Measurements from ENCODE around the gene GTF3C4.
"Not testable (repeated sequence)": the region's sequence is repeated elsewhere in the genome, so short reads cannot be mapped to it uniquely, and the experiment has no call there.

GTF3C4 gene

DNA sequence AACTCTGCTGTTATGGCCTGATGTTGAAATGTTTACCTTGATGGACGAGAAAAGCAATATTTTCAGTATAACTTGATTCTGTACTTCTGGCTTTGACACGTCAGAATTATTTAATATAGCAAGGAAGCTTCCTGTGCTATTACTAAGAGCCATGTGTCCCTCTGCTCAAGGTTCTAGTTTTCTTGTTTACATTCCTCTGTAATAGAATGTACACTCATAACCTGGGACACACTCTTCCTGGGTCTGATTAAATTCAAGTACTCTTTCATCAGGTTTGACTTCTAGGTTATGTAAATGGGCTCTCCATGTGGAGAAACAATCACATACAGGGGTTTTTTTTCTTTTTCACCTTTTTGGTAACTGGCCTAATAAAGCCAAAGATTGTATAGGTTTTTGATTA is 33.1 kb downstream of the GTF3C4 start:
- Histone ChIP-seq H3K27me3 (ENCODE audit: insufficient read depth, low read depth, severe bottlenecking) (no peaks in the 10 kb centered on the region), H3K27ac (no peak overlapping the region), H3K4me3 (ENCODE audit: low read depth, low read length) (no peak overlapping the region), H3K36me3 (no peaks in the 10 kb centered on the region), H3K9me3 (ENCODE audit: severe bottlenecking) (peaks cover 8% of the 10 kb centered on the region)
- TF ChIP-seq, protein P1, sequence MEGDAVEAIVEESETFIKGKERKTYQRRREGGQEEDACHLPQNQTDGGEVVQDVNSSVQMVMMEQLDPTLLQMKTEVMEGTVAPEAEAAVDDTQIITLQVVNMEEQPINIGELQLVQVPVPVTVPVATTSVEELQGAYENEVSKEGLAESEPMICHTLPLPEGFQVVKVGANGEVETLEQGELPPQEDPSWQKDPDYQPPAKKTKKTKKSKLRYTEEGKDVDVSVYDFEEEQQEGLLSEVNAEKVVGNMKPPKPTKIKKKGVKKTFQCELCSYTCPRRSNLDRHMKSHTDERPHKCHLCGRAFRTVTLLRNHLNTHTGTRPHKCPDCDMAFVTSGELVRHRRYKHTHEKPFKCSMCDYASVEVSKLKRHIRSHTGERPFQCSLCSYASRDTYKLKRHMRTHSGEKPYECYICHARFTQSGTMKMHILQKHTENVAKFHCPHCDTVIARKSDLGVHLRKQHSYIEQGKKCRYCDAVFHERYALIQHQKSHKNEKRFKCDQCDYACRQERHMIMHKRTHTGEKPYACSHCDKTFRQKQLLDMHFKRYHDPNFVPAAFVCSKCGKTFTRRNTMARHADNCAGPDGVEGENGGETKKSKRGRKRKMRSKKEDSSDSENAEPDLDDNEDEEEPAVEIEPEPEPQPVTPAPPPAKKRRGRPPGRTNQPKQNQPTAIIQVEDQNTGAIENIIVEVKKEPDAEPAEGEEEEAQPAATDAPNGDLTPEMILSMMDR (IDR thresholded peaks at IDR 0.05; ENCODE audit: low read depth, low read length), result no peak
- no peak for DNase-seq

DNA sequence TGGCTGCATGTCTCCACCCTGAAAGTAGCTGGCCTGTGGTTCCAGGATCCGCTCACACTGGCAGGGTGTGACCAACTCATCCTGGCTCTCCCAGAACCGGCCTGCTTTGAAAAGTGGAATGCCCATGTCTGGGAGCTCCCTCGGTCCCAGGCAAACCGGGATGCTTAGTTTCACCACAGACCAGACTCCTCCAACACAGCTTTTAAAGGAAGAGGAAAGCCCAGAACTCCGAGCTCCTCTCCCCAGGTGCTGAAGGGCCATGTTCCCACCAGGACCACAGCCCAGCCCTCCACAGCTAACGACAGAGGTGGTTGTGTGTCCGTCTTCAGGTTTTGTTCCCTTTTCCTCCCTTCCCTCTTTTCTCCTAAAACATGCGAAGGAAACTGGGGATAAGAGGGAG is 38.0 kb downstream of the GTF3C4 start:
- Histone ChIP-seq H3K27ac (no peak overlapping the region), H3K9me3 (ENCODE audit: severe bottlenecking) (peaks cover 3% of the 10 kb centered on the region), H3K27me3 (ENCODE audit: insufficient read depth, low read depth, severe bottlenecking) (no peaks in the 10 kb centered on the region), H3K4me3 (ENCODE audit: low read depth, low read length) (no peak overlapping the region), H3K36me3 (no peaks in the 10 kb centered on the region)
- no peak for DNase-seq
- TF ChIP-seq, protein P1 (IDR thresholded peaks at IDR 0.05; ENCODE audit: low read depth, low read length), result no peak

DNA sequence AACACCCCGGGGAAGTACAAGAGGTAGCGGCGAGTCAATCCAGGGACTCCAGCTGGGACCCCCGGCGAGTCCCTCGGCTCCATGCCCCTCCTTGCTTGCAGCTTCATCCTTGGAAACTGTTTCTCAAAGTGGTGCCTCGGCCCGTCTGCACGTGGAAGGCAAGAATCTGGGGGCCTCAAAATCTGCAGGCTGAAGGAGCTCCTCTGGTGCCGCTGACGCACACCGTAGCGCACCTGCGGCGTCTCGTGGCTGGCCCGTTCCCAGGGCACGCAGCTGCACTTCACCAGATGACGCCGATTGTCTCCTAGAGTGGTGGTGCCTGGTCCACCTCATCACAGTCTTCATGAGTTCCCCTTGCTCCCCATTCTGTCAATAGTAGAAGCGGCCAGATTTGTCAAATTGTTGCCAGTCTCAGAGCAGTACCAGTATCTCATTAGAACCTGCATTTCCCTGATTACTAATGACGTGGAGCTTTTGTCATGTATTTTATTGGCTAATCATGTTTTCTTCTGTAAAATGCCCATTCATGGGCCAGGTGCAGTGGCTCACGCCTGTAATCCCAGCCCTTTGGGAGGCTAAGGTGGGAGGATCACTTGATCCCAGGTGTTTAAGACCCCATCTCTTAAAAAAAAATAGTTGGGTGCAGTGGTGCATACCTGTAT is 38.6 kb downstream of the GTF3C4 start:
- H3K27me3 ChIP-seq (ENCODE audit: insufficient read depth, low read depth, severe bottlenecking), result no peaks in the 10 kb centered on the region
- DNase-seq, result no peak
- H3K36me3 ChIP-seq, result no peaks in the 10 kb centered on the region
- H3K9me3 ChIP-seq (ENCODE audit: severe bottlenecking), result peaks cover 3% of the 10 kb centered on the region
- TF ChIP-seq, protein P1 (IDR thresholded peaks at IDR 0.05; ENCODE audit: low read depth, low read length), result no peak
- H3K4me3 ChIP-seq (ENCODE audit: low read depth, low read length), result no peak overlapping the region
- H3K27ac ChIP-seq, result no peak overlapping the region

DNA sequence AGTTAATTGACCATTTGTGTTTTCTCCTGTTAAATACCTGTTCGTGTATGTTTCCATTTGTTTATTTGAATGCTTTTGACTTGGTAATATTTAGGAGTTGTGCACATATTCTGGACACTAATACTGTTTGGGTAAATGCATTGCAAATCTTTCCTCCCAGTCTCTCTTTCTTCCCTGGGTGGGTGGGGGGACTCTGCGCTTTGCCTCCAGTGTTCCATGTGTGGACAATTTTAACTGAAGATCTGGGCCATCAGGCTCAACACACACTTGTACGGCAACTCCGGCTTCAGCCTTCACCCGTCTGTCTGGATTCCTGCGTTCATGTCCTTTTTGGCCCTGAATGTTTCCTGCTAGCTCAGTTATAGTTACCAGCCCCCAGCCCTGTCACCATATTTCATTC is 40.1 kb downstream of the GTF3C4 start:
- no peak for DNase-seq
- TF ChIP-seq, protein P1 (IDR thresholded peaks at IDR 0.05; ENCODE audit: low read depth, low read length), result no peak
- Histone ChIP-seq H3K27ac (no peak overlapping the region), H3K9me3 (ENCODE audit: severe bottlenecking) (peaks cover 3% of the 10 kb centered on the region), H3K27me3 (ENCODE audit: insufficient read depth, low read depth, severe bottlenecking) (no peaks in the 10 kb centered on the region), H3K4me3 (ENCODE audit: low read depth, low read length) (no peak overlapping the region), H3K36me3 (no peaks in the 10 kb centered on the region)

DNA sequence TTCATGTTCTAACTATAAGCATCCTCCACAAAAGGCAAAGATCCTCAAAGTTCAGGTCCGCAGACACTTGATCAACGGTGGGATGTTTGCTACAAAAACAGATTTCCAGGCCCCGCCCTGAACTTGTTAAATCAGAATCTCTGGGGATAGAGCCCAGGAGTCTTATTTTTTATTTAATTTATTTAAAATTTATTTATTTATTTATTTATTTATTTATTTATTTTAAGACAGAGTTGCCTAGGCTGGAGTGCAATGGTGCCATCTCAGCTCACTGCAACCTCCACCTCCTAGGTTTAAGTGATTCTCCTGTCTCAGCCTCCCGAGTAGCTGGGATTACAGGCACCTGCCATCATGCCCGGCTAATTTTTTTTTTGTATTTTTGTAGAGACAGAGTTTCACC is 40.9 kb downstream of the GTF3C4 start:
- not testable (repeated sequence) for DNase-seq; H3K27ac ChIP-seq; H3K9me3 ChIP-seq (ENCODE audit: severe bottlenecking); H3K36me3 ChIP-seq; H3K27me3 ChIP-seq (ENCODE audit: insufficient read depth, low read depth, severe bottlenecking); H3K4me3 ChIP-seq (ENCODE audit: low read depth, low read length)

DNA sequence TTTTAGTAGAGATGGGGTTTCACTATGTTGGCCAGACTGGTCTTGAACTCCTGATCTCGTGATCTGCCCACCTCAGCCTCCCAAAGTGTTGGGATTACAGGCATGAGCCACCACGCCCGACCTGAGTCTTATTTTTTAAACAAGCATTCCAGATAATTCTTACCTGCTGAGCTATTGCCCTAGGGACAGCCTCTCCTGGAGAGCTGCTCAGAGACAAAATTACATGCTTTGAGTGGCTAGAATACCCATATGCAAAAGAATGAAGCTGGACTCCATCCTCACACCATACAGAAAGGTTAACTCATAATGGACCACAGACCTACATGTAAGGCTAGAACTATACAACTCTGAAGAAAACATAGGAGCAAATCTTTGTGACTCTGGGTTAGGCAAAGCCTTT is 41.6 kb downstream of the GTF3C4 start:
- H3K27me3 ChIP-seq (ENCODE audit: insufficient read depth, low read depth, severe bottlenecking), result no peaks in the 10 kb centered on the region
- no peak for DNase-seq
- no peaks in the 10 kb centered on the region for H3K36me3 ChIP-seq
- no peak overlapping the region for H3K4me3 ChIP-seq (ENCODE audit: low read depth, low read length)
- H3K27ac ChIP-seq, result no peak overlapping the region
- H3K9me3 ChIP-seq (ENCODE audit: severe bottlenecking), result peaks cover 3% of the 10 kb centered on the region
- TF ChIP-seq, protein P1 (IDR thresholded peaks at IDR 0.05; ENCODE audit: low read depth, low read length), result no peak

Data from WERI-Rb-1 (cell line).